NCI-H2081 (cell line): ENCODE results near the gene PGF.

Experiments used
- DNase-seq, 2 experiments: peaks; one replicate each; lab custom pipeline; 2025; lab: John Stamatoyannopoulos, UW

The PGF gene

DNA sequence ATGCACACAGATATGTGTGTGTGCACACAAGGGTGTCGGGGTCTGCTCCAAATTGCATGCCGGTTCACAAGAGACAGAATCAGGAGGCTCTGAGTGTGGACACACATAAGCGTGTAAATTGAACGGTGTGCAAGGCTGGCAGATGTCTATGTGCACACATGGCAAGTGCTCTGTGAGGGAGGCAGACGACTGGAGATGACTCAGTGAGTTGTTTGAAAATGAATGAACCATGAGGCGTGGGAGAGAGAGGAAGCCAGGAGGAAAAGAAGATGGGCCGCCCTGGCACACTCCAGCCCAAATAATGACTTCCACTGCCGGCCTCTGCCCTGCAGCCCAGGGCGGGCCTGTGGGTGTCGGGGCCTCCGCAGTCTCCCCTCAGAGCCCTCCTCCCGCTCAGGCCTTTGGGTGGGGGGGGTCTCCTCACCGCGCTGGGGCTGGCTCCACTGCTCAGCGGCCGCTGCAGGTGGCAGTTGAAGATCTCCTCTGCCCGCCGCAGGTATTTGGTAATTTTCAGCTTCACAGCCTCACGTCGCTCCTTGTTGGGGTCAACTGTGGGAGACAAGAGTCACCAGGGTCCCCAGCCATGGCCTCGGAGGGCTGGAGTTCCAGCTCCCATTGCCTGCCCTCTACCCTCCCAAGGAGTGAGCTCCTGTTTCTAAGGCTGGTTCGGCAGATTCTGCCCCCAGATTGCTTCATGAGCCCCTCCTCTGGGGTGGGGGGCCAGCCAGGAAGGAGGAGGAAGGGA lies 35.8 kb downstream of the PGF start:
- DNase-seq, result no peak

DNA sequence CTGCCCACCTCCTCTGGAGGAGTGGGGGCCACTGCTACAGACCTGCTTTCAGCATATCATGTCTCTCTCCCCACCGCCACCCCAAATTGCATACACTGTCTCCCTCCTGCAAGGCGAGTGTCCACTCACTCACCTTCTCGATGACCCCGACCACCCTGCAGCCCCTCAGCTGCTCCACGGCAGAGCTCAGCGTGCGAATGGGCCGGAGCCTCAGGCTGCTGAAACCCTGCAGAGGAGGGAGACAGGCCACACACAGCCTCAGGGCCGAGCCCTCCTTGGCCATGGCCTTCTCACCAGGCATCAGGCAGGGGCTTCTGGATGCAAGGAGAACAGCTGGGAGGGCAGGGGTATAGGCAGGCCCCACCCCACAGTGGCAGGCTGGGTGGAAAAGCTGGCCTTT lies 37.0 kb downstream of the PGF start:
- no peak for DNase-seq

DNA sequence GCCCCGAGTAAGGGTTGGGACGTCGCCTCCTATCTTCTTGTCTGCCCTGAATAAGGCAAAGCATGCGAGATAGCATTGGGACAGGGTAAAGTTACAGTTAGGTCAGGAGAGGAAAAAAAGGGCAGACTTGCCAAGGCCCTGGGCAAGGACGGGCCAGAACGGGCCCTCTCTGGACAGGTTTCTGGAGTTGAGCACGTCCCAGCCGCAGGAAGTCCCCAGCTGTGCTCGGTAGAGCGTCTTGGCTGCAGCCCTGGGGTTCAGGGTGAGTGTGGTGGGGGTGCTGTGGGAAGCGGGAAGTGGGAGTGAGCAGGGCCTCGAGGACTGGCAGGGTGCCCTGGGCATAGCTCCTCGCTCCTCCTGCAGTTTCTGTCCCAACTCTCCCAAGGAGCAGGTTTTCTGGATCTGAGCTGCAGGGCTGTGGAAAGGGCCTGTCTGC lies 37.7 kb downstream of the PGF start:
- no peak for DNase-seq

DNA sequence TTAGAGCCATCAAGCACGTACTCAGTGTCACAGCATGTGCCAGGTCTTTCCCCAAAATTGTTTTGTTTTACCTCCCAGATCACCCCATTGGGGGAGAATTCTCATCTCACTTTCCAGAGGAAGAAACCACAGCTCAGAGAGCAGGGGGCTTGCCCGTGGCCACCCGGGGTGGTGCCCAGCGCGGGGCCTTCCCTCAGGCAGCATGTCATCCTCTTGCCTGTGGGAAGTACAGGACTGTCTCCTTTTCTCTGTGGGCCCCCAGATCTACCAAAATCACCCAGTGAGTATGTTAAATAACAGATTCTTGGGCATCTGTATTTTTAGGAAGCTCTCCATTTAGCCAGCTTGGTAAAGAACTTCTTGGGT lies 38.2 kb downstream of the PGF start:
- DNase-seq, result no peak

DNA sequence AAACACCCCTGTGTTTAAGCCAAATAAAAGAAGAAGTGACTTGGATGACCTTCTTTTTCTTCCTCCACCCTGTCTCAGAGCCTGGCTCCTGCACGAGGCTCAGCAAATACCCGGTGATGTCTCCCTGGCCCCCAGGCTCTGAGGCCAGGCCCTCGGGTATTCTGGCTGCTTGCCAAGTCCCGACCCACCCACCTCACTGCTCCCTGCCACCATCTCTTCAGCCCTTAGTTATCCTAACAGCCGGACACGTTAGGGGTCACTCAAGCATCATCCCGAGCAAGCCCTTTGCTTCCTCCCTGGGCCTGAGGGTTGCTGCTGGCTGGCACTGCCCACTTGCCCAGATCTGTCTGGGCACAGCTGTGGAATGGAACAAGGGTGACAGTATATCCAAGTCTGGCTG lies 39.6 kb downstream of the PGF start:
- no peak for DNase-seq

DNA sequence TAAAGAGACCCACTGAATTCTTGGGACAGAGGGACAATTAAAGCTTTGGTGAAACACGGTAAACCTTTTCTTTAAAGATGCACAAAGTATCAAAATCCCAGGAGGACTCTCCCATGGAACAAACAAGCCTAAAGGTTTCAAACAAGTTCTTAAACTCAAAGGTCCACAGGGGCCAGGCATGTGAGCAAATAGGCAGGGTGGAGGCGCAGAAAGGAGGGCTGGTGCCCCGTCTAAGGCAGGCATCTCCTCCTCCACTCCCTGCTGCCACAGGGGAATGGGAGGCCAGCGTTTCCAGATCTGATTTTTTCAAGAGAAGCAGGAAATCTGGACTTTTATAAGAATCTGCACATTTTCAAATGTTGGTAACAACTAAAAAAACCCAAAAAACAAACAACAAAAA lies 40.0 kb downstream of the PGF start:
- no peak for DNase-seq

DNA sequence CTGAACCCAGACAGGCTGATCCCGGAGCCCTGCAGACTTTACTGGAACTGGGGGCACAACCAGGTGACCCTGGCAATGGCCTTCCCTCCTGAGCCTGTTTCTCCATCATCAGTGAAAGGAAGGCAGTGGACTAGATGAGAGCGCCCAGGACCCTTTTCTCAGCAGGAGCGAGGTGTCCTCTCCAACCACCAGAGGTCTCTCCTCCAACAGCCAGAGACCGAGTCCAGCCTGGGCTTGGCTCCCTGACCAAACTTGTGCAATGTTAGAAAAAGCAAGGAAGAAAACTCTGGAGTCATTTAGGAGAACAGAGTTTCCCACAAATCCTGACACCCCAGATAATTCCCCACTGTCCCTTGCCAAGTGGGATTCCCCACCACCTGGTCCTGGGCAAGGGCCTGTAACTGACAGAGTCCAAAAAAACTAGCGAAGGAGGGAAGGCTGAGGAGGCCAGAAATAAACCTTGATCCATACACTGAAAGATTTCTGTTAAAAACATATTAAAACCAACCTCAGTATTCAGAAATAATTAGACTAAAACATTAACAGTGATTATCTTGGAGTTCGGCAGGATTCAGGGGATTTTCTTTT lies 41.3 kb downstream of the PGF start:
- peak in 1 of 2 experiments; percentile 13 for DNase-seq

DNA sequence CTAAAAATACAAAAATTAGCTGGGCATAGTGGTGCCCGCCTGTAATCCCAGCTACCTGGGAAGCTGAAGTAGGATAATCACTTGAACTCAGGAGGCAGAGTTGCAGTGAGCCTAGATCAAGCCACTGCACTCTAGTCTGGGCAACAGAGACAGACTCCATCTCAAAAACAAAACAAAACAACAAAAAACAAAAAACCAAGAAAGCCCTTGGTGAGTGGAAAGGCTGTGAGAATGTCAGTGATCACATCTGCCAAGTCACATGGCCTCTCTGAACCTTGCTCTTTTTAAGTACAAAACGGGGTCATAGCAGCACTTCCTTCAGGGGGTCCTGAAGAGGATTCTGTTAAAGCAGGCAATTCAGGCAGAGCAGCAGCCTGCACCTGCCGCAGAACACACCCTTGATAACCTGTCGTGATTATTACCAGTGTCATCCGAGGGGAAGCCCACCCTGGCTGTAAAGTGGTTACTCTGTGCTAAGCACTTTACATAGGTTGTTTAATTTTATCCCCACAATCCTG lies 41.9 kb downstream of the PGF start:
- DNase-seq, result no peak

DNA sequence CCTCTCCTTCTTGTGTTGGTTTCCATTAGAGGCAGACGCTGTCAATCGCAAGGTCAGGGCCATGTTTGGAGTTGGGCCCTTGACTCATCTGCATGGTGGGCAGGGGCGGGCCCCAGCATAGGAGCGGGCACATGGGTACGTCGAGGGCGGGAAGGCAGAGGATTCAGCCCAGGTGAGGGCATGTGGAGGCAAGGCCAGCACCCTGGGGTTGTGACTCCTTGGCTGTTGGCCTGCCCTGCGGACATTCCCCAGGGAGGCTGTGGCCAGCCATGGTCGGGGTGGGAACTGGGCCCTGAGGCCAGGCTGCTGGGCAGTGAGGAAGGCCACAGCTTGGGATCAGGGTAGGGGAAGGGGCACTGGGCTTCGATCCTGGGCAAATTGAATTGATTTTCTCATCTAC lies 42.6 kb downstream of the PGF start:
- no peak for DNase-seq

DNA sequence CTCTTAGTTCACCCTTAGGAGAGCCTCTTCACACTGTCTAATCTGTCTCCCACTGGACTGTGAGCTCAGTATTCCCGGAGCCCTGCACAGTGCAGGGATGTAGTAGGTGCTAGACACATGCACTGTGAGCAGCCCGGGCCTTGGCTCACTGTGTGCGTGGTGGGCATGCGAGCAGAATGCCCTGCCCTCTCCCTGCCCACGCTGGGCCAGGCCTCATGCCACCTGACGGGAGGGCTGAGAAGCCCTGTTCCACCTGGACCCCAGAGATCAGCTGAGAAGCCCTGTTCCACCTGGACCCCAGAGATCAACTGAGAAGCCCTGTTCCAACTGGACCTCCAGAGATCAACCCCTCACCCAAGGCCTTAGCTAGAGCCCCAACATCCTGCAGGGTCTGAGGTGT lies 43.3 kb downstream of the PGF start:
- no peak for DNase-seq

DNA sequence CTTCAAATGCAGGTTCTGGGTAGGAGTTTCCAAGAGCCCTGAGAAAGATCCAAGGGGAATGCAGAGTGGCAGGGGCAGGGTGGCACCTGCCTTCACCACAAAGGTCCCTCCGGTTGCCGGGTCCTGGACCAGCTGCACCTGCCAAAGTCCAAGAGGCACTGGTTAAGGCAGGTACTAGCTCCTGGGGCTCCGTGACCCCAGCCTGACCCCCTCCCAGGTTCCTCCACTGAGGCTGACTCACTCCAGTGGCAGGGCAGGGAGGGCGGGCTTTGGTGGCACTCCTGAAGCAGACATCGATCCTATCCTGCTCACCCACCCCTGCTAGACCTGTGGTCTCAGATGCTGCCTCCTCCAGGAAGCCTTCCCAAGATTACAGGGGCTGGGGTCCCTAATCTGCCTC lies 43.7 kb downstream of the PGF start:
- DNase-seq, result no peak

DNA sequence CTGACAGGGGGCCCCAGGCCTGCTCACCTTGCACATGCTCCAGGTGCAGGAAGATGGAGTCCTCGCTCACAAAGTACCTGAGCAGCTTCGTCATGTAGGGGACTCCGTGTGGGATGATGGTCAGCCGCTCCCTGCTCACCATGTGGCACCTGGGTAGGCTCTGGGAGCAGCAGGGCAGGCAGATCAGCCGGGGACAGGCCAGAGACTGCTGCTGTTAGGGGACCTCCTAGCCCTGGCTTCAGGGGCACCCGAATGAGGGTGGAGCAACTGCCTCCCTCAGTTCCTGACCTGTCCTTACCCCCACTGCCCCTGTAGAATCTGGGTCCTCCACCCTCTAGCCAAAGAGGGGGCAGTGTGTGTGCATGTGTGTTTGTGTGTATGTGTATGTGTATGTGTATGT lies 44.2 kb downstream of the PGF start:
- DNase-seq, result no peak

DNA sequence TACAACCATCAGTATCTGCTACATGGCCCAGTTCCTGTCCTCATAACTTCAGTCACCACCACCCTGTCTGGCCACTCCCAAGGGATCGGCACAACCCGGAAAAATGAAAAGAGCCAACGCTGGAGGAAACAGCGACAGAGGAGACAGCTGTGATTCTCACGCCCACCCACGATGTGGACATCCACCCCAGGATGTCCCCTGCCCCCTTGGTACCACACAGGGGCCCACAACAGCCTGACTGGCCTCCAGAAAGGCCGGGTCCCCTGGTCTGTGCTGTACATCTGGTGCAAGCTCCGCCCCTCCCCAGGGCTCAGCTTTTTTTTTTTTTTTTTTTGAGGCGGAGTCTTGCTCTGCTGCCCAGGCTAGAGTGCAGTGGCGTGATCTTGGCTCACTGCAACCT lies 44.8 kb downstream of the PGF start:
- DNase-seq, result no peak

DNA sequence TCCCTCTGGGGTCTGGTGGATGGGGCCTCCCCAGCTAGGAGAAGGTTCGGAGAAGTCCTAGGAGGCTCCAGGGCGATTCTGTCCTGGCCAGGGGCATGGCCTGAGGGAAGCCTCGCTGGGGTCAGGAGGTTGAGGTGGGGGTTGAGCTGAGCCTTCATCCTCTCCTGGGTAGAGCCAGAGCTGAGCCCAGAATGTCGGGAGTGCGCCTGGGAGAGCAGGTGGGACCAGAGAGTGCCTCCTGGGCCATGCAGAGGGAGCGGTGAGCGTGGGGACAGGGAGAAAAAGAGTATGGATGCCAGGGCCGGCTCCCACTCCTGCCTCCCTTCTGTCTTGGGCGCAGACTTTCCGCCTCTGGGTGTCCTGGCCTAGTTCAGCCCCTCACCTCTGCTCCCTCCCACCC lies 45.5 kb downstream of the PGF start:
- DNase-seq, result no peak

DNA sequence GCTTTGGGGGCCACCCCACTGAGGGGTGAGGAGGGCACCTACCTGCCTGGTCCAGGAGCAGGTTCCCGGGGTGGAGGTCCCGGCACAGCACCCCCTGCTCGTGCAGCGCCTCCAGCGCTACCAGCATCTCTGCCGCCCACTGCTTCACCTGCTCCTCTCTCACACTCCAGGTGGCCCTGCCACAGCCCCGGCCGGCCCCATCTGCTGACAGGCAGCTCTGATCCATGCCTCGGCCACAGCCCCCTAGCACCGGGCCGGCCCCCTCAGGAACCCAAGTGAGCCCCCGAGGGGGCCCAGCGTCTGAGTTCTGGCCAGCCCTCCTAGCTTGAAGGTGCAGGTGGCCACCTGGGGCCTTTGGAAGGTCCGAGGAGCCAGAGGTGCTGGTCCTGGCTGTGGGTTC lies 45.9 kb downstream of the PGF start:
- no peak for DNase-seq

DNA sequence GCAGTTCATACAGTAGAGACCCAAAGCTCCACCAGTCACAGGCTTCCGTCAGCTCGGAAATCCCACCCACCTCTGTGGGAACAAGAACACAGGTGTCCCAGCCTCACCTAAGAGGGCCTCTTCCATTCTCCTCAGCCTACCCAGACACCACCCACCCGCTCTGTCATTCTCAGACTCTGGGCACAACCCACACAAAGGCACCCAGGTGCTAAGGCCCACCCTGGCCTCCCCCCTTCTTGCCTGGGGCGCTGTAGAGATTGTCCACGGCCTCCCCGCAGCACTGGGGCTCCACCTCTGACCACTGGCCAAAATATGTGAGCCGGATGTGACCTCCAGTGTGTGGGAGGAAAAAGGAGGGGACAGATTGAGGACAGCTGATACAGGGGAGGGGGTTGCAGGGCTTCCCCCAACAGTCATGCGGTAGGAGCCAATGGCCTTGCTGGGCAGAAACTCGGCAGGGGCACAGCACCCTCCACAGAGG lies 46.5 kb downstream of the PGF start:
- DNase-seq, result no peak

DNA sequence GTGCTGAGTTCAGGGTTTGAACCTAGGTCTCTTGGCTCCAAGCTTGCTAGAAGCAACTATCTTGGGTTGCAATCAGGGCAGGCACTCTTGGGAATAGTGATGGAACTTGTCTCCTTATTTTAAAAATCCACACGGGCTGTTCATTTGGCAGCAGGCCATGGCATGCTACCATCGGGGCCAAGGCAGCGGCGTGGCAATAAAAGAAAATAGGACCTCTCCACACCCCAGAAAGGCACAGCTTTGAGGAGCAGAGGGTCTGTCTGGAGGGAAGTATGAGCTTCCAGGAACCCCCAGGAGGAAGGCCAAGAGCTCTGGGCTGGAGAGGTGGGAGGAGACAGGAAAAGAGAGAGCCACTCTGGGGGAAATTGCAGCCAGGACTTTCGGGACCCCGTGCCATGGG lies 47.7 kb downstream of the PGF start:
- no peak for DNase-seq

DNA sequence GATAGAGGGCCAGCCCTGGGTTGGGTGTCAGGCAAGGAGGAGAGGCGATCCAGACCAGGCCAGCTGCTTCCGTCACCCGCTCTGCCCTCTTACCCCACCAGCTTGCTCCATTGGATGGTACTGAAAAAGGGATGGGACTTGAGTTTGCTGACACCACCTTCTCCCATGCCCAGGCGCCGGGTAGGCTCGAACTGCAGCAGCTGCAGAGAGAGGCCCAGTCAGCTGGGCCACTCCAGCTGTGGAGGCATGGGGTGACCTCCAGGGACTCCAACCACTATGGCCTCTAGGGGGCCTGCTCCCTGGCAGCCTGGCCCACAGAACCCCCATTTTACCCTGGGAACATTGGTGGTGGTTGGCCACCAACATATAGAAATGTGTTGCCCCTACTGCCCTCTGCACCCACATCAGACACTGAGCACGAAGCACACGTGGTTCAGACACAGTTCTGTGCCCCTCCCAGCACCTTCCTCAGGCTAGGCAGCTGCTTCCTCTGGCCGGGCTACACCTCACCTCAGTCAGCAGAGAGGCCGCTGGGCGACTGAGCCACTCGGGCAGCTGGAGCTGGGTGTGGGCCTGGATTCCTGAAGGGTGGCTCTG lies 48.4 kb downstream of the PGF start:
- no peak for DNase-seq

DNA sequence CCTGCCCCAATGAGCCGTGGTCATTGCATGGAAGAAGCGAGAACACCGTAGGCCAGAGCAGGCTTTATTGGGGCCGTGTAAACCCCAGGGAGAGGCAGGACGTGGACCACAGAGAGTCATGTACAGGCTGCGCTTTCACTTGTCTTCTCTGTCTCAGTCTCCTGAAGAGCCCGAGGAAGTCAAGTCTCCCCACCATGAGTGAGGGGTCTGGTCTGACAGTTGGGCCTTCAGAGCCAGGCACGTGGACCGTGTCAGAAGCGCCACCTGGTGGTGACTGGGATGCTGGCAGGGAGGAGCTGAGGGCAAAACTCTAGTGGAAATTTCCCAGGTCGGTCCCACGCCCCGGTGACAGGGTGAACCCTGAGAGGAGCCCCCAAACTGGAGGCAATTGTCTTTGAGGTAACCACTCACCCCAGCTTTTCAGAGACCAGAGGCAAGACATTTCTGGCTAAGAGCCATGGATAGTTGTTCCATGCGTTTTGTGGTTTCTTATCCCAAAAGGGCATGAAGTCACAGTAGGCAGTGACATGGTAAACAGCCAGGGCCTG lies 49.7 kb downstream of the PGF start:
- peak; percentile 21 to 39 for DNase-seq

DNA sequence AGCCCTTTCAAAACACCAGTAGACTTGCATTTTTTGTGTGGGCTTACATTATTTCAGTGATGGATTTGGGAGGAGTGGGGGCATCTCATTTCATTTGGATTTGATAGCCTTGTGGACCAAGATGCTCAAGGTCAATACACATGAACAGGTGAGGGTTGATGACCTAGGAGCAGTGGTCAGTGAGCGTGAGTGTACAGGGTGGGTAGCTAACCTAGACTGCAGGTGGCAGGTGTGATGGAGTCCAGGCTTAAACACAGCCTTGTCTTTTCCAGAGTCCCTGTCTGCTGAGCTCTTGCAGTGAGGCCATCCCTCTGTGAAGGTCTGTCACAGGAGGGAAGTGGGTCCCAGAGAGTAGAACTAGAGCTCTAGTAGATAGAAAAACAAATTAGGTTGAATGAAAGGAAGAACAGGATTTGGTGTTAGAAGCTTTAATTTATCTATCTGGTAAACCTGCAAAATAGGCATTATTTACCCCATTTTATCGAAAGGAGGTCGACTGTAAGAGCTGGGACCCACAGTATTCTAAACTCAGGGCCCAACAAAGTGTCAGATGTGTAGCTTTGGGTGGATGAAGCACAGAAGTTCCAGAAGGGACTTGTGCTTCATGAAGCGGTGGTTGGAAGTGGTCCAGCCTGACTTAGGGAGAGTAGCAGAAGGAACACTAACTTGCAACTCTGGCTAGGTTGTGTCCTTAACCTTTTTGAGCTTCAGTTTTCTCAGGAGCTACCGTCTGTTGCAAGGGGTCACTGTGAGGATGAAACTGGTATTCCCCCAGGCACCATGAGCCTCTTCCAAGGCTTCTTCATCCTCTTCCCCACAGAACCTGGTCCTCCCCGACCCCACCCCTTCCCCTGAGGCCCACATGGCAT lies 50.5 kb downstream of the PGF start:
- DNase-seq, result no peak

DNA sequence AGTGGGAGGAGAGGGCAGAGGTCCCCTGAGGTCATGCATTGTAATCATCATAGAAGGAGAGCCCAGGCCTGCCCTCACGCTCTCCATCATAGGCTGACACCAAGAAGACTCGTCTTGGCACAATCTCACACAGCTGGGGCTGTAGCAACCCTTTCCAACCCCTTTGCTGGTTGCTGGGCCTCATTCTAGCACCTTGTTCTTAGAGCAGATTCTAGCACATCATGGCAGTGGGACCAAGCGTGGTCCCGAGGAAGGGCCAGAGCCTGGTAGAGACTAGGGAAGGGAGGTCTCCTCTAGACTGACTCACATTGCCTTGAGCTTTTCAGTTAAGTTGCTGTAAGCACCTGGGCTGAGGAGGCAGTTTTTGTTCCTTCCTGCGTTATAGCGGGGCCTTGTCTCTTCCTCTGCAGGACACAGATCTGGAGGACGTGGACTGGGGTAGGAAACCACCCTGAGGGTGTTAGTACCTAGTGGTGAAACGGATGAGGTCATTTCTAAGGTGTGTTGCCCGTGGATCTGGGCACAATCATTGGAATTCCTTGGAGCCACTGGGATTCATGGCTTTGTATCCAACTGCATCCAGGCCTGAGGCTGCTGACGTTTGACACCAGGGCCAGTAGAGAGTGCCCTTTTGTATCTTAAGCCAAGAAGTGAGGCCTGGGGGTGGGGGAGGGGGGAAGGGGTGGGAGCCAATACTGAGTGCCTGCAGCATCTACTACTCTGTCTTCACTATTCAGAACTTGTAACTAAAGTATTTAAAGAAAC lies 52.3 kb downstream of the PGF start:
- DNase-seq, result no peak
